HG02852 (cell line): ENCODE data around the gene UGGT2.

ENCODE experiments used
- ATAC-seq: cut with Tn5 transposase; IDR thresholded peaks from one replicate; pipeline ENCODE4 v1.9.1; 2021; ENCODE audit warnings: mild to moderate bottlenecking, moderate library complexity; ENCODE audit not compliant: unreplicated experiment

UGGT2 gene, protein sequence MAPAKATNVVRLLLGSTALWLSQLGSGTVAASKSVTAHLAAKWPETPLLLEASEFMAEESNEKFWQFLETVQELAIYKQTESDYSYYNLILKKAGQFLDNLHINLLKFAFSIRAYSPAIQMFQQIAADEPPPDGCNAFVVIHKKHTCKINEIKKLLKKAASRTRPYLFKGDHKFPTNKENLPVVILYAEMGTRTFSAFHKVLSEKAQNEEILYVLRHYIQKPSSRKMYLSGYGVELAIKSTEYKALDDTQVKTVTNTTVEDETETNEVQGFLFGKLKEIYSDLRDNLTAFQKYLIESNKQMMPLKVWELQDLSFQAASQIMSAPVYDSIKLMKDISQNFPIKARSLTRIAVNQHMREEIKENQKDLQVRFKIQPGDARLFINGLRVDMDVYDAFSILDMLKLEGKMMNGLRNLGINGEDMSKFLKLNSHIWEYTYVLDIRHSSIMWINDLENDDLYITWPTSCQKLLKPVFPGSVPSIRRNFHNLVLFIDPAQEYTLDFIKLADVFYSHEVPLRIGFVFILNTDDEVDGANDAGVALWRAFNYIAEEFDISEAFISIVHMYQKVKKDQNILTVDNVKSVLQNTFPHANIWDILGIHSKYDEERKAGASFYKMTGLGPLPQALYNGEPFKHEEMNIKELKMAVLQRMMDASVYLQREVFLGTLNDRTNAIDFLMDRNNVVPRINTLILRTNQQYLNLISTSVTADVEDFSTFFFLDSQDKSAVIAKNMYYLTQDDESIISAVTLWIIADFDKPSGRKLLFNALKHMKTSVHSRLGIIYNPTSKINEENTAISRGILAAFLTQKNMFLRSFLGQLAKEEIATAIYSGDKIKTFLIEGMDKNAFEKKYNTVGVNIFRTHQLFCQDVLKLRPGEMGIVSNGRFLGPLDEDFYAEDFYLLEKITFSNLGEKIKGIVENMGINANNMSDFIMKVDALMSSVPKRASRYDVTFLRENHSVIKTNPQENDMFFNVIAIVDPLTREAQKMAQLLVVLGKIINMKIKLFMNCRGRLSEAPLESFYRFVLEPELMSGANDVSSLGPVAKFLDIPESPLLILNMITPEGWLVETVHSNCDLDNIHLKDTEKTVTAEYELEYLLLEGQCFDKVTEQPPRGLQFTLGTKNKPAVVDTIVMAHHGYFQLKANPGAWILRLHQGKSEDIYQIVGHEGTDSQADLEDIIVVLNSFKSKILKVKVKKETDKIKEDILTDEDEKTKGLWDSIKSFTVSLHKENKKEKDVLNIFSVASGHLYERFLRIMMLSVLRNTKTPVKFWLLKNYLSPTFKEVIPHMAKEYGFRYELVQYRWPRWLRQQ (N-terminal part only)

DNA sequence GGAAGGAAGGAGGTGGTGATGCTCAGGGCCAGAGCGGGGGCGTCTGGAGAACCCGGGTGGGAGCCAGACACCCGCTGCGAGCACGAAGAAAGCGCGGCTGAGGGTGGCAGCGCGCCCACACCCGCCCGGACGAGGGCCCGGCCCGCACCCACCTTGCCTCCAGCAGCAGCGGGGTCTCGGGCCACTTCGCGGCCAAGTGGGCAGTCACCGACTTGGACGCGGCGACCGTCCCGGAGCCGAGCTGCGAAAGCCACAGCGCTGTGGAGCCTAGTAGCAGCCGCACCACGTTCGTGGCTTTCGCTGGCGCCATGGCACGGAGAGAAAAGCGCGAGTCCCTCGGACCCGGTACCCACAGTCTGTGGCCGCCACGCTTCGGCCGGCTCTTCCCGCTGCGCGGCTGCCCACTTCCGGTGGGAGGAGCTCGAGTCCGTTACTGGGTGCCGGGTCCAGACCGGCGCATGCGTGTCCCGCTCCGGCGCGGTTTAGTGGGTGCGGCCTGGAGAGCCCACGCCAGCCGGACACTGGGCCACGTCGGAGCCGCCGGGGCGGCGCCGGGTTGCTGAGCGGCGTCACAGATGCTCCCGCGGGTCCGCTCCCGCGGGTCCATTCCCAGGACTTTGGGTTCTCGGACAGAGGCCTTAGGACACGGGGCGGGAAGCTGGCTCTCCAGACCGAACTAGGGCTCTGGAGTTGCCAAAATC lies at the start of gene UGGT2:
UGGT2 (minus strand) TSS at position 399 of the 701 bp plus-strand sequence; CDS start at position 310, 89 bp downstream.
- ATAC-seq, result peak; percentile 94

DNA sequence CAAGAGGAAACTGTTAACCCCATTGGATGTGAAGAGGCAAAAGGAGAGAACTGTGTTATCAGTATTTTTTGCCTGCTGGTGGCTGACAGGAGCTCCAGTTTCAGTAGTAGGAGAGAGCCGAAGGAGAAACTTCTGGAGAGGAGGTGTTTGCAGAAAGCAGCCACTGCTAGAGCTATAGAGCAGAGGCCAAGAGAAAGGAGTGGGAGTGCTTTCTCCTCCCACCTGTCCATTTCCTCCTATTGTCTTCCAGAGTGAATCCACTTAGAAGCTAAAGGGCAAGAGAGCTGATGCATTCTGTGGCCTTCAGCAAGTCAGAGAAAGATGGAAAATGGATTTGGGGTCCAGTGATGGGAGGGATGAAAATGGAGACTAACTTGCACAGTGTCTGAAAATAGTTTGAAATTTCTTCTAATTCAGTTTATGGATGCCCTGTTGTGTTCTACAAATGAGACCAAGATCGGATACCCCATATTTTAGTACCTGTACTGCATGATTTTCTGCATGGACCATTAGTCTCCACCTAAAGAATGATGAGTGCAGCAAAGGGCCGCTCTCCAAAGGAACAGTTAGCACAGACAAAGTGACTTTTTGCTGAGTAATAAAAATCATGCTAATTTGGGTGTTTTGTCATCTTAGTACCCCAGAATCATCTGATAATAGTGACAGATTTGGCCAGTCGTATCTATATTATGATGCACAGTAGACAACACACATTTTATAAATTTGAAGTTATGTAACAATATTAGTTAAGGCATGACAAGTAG lies 47.4 kb upstream of the UGGT2 start:
- no peak for ATAC-seq

DNA sequence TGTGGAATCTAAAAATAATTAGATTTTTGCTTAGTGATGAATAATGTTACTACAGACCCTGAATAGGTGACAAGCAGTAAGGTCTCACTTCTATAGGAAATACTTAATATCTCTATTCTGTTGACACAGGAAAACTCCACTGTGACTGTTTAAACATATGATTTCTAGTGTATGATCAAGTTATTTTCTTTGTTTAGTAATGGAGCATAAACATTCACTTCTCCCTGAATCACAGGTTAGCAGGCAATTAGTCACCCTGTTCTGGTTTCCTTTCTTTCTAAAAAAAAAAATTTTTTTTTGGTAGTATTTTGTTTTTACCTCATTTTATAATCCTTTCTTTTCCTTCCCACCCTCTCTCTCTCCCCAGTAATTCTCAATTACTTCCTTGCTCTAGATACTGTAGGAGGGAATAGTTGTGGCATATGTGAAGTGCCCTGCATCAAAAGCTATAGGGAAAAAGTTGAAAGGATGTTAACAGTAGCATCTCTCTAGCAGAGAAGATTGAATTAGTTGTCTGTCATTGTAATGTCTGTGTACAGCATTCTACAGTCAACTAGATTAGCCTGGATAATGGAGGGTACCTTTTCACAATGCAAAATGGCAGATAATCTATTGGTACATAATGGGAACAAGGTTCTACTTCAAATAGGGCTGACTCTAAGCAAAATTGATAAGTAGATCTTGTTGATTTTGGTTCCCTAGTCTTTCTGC lies 40.2 kb upstream of the UGGT2 start:
- no peak for ATAC-seq

DNA sequence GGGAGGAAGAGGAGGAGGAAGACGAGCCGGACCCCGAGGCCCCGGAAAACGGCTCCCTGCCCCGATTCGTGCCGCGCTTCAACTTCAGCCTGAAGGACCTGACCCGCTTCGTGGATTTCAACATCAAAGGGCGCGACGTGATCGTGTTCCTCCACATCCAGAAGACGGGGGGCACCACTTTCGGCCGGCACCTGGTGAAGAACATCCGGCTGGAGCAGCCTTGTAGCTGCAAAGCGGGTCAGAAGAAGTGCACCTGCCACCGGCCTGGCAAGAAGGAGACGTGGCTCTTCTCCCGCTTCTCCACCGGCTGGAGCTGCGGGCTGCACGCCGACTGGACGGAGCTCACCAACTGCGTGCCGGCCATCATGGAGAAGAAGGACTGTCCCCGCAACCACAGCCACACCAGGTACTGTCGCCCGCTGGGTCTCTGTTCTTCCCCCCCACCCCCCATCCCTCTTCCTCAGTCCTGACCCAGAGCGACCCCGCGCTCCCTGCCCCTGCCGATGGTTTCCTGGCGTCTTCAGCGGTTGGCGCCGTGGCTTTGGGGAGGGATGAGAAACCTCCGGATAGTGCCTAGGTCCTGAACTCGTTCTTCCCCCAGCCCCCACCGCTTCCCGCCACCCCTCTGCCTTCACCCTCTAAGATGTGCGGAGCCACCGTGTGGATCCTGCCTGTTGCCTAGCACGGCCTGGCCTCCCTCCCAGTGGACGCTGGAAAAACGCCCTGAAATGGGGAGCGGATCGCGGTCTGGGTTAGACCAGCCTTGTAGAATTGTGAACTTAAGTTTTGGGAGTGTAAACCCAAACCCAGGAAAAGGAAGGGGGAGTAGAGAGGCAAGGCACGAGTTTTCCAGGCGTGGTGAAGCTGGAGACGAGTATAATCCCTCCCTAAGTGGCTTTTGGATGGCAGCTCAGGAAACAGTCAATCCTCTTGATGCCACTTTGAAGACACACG lies 38.2 kb upstream of the UGGT2 start:
- ATAC-seq, result no peak

DNA sequence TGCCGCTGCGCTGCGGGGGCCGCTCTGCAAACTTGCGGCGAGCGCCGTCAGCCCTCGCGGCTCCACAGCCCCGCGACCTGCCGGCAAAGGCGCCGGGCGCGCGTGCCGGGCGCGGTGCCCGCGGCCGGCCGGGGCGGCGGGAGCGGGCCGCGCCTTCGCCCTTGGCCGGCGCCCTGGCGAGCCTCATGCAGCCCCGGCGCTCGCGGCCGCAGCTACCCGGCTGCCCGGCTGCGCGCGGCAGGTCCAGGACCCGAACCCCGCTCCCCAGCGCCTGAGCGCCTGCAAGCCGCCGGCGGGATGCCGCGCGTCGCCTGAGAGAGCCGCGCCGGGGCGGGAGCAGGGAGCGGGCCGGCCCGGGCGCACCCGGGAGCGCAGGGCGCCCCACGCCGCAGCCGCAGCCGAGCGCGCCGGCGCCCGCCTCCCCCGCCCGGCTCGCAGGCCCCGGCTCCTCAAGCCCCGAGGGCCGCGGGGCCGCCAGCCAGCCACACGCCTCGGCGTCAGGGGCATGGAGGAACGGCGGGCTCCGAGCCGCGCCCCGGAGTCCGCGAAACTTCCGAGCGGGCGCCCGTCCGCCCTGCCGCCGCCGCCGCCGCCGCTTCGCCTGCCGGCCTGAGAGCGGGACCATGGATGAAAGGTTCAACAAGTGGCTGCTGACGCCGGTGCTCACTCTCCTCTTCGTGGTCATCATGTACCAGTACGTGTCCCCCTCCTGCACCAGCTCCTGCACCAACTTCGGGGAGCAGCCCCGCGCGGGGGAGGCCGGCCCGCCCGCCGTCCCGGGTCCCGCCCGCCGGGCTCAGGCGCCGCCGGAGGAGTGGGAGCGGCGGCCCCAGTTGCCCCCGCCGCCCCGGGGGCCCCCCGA lies 37.3 kb upstream of the UGGT2 start:
- peak; percentile 54 for ATAC-seq

DNA sequence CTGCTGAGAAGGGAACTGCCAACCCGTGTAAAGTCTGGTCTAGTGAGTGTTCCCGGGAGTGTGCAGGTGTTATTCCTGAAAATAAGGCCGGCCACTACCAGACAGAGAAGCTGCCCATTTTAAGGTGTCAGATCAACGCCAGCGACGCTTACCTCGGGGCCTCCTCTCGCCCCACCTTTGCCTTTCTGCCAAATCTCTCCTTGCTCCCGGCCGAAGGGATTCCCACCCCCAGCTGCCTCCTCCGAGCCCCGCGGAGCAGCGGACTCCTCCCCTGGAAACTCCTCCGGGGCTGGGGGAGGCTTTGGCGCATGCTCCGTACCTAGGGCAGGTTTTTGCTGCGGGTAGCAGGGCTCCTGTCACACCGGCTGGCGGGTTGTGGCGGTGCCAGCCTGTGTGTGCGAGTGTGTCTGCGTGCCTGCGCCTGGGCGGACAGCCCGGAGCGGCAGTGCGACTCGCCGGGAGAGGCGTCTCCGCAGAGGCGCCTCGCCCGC lies 36.6 kb upstream of the UGGT2 start, which contains the start of gene HS6ST3:
HS6ST3 (plus strand) TSS at position 359 of the 491 bp plus-strand sequence.
- peak; percentile 48 for ATAC-seq

DNA sequence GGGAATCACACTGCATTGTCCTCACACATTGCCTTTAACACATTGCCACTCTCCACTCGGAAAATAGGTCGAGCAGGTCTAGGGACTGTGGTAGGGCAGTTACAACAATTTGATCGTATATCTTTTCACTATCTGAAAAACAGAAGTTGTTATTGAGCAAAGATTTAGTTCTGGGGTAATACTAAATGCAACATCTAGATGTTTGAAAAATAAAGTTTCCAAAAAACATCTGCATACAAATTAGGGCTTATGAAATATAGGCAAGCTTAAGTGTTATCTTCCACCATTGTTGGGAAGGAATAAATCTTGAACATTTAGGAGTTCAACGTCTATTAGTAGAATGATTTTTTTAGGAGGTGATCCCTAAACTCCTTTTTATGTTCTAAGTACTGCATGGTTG lies 35.9 kb upstream of the UGGT2 start:
- ATAC-seq, result no peak

DNA sequence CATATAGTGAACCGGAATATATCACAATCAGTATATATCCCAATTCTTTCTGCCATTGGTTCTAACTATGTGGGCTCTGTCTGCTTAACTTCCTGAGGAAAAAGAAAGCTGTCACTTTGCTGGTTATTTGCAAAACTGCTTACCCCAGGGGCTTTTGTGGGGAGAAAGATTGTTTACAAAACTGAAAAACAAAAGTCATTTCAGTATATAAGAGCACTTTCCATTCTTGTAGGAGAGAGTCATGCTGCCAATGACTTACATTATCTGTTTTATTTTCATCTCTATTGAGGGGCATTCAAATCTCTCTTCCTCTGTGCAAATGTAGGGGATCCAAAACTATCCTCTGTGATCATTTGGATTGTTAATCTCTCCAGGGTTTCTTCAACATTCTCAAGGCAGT lies 33.5 kb upstream of the UGGT2 start:
- ATAC-seq, result no peak

DNA sequence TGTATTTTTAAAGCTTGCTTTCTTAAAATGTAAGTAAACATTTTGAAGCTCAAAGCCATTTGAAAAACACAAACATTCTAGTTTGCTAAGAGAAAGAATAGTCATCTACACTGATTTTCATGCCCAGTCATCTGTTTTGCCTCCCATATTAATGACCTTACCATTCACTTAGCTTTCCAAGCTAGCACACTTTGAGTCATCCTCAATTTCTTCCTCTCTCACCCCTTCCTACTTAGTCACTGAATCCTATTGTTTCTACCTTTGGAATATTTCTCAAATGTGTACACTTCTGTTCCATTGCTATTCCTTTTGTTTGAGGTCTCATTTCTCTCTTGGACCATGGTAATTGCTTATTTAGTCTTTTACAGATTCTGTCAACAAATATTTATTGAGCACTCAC lies 29.4 kb upstream of the UGGT2 start:
- ATAC-seq, result no peak

DNA sequence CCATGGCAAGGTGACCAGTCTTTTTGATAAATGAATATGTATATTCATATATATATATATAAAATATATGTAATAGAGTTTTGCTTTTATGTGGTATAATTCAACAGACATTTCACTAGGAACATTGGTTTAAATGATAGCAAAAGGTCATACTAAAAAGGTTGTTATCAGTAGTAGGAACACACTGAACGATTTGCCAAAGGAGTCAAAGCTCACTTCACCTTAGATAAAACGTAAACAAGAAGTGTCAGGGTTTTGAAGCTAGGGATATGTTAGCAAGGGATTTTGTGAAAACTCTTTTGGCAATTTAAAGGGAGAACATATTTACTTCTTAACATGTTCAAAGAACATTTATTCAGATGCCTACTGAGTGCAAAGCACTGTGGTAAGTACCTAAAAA lies 28.7 kb upstream of the UGGT2 start:
- no peak for ATAC-seq

DNA sequence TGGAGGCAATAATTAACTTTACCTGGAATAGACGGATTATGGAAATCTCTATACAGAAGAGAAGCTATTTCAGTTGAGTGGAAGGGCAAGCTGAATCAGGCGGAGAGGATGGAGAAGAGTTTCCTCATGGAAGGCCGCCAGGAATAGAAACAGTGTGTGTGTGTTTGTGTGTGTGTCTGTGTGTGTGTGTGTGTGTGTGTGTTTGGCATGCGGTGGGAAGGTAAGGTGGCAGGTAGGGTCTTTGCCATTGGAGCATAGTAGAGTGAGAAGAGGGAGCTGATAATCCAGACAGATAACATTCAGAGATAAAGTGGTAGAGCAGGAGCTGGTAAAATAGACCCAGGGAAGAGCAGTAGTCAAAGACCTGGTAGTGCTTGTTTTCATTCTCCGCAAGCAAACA lies 27.5 kb upstream of the UGGT2 start:
- no peak for ATAC-seq

DNA sequence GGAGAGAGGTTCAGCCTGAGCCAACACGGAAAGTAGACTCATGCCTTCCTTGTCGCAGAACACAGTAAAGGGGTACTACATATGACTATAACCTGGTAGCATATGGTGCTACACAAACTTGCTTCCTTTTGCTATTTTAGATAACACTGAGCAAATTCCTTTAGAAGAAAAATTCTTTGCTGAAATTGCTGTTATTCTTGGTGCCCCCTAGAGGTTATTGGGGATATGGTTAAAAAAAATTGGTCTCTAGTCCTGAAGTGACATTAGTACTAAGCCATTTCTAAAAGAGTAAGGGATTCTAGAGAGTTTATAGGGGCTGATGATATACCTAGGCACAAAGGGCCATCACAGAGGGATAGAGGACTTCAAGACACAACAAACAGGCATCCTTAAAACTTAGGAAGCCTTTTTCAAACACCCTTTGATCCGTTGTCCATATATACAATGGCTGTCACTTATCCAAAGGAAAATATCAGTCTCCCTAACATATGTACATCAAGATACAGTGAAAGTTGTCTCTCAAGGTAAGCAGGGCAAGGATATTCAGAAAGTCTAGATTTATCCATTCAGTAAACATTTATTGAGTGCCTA lies 22.8 kb upstream of the UGGT2 start:
- peak; percentile 55 for ATAC-seq

DNA sequence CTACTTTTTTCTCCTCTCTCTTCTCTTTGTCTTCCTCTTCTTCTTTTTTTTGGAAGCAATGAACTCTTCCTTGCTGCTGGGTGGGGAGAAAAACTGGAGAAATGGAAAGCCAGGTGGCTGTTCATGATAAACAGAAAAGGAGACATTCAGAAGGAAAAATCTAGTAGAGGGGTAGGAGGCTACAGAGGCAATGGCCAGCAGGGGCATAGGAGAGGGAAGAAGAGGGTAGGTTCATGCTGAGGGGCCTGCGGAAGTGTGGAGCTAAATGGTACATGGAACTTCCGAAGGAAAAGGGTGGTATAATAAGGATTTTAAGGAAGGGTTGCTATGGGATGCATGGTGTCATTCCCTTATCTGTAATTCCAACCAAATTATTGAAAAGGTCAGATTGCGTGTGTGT lies 19.2 kb upstream of the UGGT2 start:
- no peak for ATAC-seq

DNA sequence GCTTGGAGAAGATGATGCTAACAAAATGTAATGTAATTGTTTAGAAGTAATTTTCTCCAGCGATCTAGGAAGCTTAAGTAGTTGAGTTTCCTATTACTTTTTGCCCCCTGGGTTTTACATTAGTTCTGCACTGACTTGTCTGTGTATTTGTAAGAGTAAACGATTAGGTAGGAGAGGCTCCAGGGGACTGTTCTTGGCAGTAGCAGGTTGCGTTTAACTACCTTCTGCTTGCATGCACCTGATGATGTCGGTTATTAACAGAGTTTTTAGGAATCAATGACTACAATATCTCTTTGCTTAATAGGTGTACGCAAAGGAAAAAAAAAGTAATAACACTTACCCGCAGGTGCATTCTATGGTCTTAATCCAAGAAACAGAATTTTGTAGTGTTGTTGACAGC lies 18.3 kb upstream of the UGGT2 start:
- ATAC-seq, result no peak

DNA sequence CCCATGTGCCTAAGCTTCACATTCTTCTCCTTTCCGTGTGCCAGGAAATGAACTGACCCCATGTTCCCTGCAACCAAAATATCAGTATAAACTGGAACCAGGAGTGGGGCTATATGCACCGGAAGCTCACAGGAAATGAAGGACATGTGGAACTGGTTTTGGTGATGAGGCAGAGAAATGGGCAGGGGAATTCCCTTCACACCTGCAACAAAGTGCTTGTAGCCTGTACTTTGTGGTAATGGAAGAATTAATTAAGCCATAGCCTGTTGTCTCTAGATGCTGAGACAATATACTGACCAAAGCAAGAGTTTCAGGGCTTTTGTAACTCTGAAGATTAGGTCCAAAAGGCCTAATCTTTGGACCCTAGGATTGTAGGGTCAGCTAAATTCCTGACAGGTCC lies 15.5 kb upstream of the UGGT2 start:
- ATAC-seq, result no peak

DNA sequence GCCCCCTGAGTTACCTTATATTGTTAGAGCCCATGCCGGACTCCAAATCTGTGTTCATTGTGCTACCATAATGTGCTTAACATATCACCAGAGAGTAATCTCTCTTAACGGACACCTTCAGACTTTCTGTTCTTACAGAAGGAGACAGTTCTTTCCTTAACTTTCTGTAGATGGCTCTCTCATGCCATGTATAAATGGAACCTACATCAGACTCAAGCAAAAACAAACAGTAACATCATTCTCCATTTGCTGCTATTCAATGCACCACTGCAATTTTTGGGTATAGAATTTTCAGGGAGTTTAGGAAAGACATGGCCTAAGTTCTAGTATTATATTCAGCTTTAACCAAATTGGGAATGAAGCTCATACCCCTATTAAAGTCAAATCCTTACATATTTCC lies 12.6 kb upstream of the UGGT2 start:
- ATAC-seq, result no peak

DNA sequence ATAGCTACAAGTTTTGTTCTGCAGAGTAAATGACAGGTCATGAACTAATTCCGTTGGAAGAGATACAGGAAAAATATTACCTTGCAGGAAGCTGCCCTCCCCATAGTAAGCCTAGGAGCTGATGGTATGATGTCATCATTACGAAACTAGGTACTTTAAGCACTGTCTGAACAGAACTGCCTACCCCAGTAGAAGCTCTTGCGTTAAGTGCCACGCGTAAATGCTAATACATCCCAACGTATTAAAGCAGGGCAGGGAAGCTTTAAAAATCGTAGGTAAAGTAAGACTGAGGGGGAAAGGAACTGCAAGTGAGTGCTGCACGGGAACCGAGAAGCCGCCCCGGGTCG lies 572 bp downstream of the UGGT2 start:
- ATAC-seq, result peak; percentile 54
